Brain microvascular endothelial cell (primary cell): Measurements from ENCODE around the gene SKA3.
"Not testable (repeated sequence)": the region's sequence is repeated elsewhere in the genome, so short reads cannot be mapped to it uniquely, and the experiment has no call there.

Experiments
- DNase-seq: peaks from one replicate; pipeline ENCODE4 v3.0.0-alpha.2; 2020
- H3K27ac ChIP-seq: fragments of 250-450 bp; sonication (Bioruptor Pico); 2 replicates; pipeline ENCODE4 v1.5.1; 2020; ENCODE audit warnings: mild to moderate bottlenecking, moderate library complexity
- H3K27me3 ChIP-seq: fragments of 250-450 bp; sonication (Bioruptor Pico); replicated peaks from 2 replicates; pipeline ENCODE4 v1.5.1; 2020; ENCODE audit warnings: mild to moderate bottlenecking
- H3K36me3 ChIP-seq: fragments of 250-450 bp; sonication (Bioruptor Pico); replicated peaks from 2 replicates; pipeline ENCODE4 v1.5.1; 2020; ENCODE audit warnings: mild to moderate bottlenecking
- H3K4me3 ChIP-seq: 2 replicates; pipeline ENCODE4 v1.5.1; 2011; ENCODE audit warnings: low read depth, mild to moderate bottlenecking, control low read depth, low read length, moderate library complexity
- in situ Hi-C: cut with HindIII; loops from 2 replicates; pipeline ENCODE4 v1.10.0; 2017; ENCODE audit warnings: low sequenced_read_pairs, low pct_ligation_motif_present
- TF ChIP-seq, protein P1 (sequence below): IDR thresholded peaks from 2 replicates; pipeline ENCODE4 v1.5.1; 2011; ENCODE audit warnings: low read depth, mild to moderate bottlenecking, moderate library complexity, low read length, control low read depth, inconsistent platforms; ENCODE audit errors: missing control alignments

The SKA3 gene

DNA sequence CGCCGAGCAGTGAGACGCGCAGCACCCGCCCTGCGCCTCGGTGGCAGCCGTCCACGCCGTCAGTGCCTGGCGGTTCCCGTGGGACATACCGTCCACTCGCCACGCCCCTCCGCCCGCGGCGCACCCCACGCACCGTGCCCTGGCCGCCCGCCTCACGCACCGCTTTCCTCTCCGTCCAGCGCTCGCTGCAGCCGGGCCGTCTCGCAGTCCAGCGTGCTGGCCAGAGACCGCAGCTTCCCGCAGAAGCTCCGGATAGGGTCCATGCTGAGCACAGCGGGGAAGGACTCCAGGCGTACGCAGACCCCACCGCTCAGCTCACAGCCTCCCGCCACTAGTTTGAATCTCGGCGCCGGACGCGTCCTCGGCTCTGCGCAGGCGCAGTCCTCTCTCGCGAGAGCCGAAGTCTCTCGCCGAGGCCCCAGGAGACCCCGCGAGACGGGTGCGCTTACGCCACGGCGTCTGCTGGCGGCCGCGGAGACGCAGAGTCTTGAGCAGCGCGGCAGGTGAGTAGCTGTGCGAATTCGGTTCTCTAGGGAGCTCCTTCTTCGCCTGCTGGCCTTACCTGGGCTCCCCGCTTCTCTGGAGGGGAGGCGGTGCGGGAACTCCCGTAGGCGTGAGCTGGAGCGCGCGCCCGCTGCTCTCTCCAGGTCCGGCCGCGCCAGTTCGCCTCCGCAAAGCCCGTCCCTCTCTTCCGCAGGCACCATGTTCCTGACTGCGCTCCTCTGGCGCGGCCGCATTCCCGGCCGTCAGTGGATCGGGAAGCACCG, at the start of gene SKA3, which contains the start of gene MRPL57:
SKA3 (minus strand) TSS at position 338 of the 767 bp plus-strand sequence; CDS start at position 263, 75 bp downstream.
MRPL57 (plus strand) TSS at position 444 of the 767 bp plus-strand sequence; CDS start at position 703, 259 bp downstream.
- peak within 1 kb of the TSS; percentile 76 for H3K27ac ChIP-seq
- in situ Hi-C loops = no loop called here
- no peaks in the 10 kb centered on the region for H3K36me3 ChIP-seq
- no peaks in the 10 kb centered on the region for H3K27me3 ChIP-seq
- DNase-seq = peak; percentile 86
- TF ChIP-seq, protein P1, sequence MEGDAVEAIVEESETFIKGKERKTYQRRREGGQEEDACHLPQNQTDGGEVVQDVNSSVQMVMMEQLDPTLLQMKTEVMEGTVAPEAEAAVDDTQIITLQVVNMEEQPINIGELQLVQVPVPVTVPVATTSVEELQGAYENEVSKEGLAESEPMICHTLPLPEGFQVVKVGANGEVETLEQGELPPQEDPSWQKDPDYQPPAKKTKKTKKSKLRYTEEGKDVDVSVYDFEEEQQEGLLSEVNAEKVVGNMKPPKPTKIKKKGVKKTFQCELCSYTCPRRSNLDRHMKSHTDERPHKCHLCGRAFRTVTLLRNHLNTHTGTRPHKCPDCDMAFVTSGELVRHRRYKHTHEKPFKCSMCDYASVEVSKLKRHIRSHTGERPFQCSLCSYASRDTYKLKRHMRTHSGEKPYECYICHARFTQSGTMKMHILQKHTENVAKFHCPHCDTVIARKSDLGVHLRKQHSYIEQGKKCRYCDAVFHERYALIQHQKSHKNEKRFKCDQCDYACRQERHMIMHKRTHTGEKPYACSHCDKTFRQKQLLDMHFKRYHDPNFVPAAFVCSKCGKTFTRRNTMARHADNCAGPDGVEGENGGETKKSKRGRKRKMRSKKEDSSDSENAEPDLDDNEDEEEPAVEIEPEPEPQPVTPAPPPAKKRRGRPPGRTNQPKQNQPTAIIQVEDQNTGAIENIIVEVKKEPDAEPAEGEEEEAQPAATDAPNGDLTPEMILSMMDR = peak; percentile 4
- peak within 1 kb of the TSS; percentile 90 for H3K4me3 ChIP-seq

DNA sequence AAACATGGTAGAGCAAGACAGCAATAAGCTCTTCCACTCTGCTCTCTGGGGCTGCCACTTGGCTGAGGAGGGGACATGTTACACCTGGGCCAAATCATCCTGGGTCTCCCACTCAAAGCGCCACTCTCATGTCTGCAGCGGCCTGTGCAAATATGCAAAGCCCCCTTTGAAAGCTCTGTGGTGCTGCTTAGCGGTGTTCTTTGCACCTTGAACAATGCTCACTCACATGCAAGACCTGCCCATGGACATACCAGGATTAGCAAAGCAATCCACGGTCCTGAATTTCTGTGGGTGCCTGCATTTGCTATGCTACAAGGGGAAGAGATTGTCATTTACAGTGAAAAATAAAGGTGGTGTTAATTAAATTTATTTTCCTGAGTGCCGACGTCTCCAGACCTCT, 48.7 kb upstream of the SKA3 start:
- H3K36me3 ChIP-seq = no peaks in the 10 kb centered on the region
- no peaks in the 10 kb centered on the region for H3K27me3 ChIP-seq
- TF ChIP-seq, protein P1 = no peak
- in situ Hi-C loops = no loop called here
- H3K4me3 ChIP-seq = no peak overlapping the region
- no peak overlapping the region for H3K27ac ChIP-seq
- no peak for DNase-seq

DNA sequence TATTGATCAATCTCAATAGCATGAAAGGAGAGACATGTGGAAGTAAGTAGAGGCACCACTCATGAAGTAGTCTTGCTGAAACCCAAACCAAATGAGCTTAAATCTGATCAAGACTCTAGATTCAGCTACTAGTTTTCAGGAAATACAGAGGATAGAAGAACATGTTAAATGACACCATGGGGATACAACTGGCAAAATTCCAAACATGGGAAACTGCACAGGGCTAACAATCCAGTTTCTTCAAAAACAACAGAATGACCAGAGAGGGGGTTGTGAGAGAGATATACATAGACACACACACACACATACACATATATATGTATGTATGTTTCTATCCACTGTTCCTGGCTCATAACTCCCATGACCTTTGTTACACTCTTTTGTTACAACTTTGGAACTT, 44.9 kb upstream of the SKA3 start:
- in situ Hi-C loops = no loop called here
- H3K27me3 ChIP-seq = no peaks in the 10 kb centered on the region
- H3K27ac ChIP-seq = no peak overlapping the region
- no peaks in the 10 kb centered on the region for H3K36me3 ChIP-seq
- TF ChIP-seq, protein P1 = no peak
- no peak for DNase-seq
- H3K4me3 ChIP-seq = no peak overlapping the region

DNA sequence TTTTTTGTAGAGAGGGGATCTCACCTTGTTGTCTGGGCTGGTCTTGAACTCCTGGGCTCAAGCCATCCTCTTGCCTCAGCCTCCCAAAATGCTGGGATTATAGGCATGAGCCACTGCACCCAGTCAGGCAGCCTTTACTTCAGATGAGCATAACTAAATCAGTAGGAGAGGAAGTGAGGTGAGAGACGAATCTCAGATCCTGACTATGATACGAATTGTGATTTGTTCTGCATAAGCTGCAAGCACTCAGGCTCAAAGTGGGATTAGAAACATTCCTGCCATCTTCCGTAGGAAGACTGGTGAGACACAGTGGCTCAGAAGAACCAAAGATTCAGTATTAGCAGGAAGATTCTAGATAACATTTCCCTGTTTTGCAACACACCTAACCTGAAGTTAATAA, 43.4 kb upstream of the SKA3 start:
- in situ Hi-C loops, DNase-seq, H3K36me3 ChIP-seq, H3K27ac ChIP-seq, H3K27me3 ChIP-seq, H3K4me3 ChIP-seq: not testable (repeated sequence)

DNA sequence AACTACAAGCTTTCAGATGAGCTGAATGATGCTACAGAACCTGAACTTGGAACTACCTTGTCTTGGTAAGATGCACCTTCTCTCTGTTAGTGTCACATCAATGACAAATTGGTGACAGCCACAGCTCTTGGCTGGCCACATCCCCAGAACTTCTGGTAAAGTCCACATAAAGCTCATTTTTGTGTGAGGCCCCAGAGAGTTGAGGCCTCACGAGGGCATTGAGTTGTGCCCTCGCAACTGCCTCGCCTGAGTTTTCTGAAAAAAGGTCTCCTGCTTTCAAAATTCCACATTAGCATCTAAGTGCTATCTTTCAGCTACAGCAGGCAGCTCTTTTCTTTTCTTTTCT, 42.7 kb upstream of the SKA3 start:
- no peak overlapping the region for H3K27ac ChIP-seq
- in situ Hi-C loops = no loop called here
- no peak for DNase-seq

DNA sequence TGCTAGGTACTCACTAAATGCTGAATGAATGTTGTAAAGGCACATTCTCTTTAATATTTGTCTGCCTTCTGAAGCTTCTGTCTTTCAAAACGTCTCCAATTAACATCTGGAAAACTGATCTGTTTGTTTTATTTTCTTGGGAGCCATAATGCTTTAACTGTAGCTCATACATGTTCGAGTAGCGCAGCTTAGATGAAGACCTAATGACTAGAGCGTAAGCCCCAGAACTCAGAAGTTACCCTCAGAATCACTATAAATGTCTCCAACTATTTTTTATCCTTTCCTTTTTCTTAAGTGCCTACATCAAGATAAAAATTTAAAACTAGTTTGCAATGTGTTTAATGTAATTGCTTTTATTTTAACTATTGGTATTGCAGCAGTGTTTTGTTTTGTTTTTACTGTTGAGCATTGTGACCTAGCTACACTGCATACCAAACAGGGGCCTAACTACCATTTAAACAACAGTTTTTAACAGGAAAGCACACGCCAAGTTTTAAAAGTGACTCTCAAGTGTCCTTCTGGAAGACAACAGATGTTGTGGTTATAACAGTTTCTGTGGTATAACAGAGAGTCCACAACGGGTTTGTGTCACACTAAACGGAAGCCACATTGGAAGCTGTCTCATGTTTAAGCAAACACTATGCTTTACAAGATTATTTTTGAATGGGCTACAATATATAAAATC, 42.1 kb upstream of the SKA3 start:
- H3K4me3 ChIP-seq = no peak overlapping the region
- TF ChIP-seq, protein P1 = no peak
- in situ Hi-C loops = no loop called here
- no peak overlapping the region for H3K27ac ChIP-seq
- no peaks in the 10 kb centered on the region for H3K27me3 ChIP-seq
- no peak for DNase-seq
- no peaks in the 10 kb centered on the region for H3K36me3 ChIP-seq

More for the DNA sequence above, 42.7 kb upstream of the SKA3 start:
- Histone ChIP-seq H3K36me3 (no peaks in the 10 kb centered on the region), H3K4me3 (no peak overlapping the region), H3K27me3 (no peaks in the 10 kb centered on the region)
- TF ChIP-seq, protein P1 = no peak
